ENCODE measurements around the gene BAIAP2.

GRCh38 chr17:81102869-81103268, 67.9 kb downstream of the BAIAP2 start:
- TF ChIP-seq CTCF (IDR thresholded peaks at IDR 0.05) (no peak), POLR2A (IDR thresholded peaks at IDR 0.05; ENCODE audit: low read length) (no peak), CHD4 (IDR thresholded peaks at IDR 0.05; ENCODE audit: borderline replicate concordance) (no peak)

Measured in A549 (cell line).